HG03064 (cell line): ENCODE measurements around the gene RAB35.
"Not testable (repeated sequence)": the region's sequence is repeated elsewhere in the genome, so short reads cannot be mapped to it uniquely, and the experiment has no call there.

Source experiments
- ATAC-seq: cut with Tn5 transposase; IDR thresholded peaks from one replicate; pipeline ENCODE4 v1.9.1; 2021; ENCODE audit warnings: low read depth; ENCODE audit not compliant: unreplicated experiment

The RAB35 gene

GRCh38 chr12:120064054-120064940 is 52.3 kb downstream of the RAB35 start:
- no peak for ATAC-seq

GRCh38 chr12:120062976-120063579 is 53.5 kb downstream of the RAB35 start:
- ATAC-seq, result no peak

GRCh38 chr12:120061575-120062214 is 54.9 kb downstream of the RAB35 start:
- no peak for ATAC-seq

- ATAC-seq, result no peak
Observed at GRCh38 chr12:120060717-120061116, 55.8 kb downstream of the RAB35 start.

- no peak for ATAC-seq
Observed at GRCh38 chr12:120060196-120060595, 56.4 kb downstream of the RAB35 start.

- no peak for ATAC-seq
Observed at GRCh38 chr12:120056739-120057138, 59.8 kb downstream of the RAB35 start.

GRCh38 chr12:120055231-120056000 is 61.1 kb downstream of the RAB35 start:
- ATAC-seq, result no peak

- no peak for ATAC-seq
Observed at GRCh38 chr12:120054293-120054692, 62.3 kb downstream of the RAB35 start.

GRCh38 chr12:120051535-120051934 is 65.0 kb downstream of the RAB35 start:
- no peak for ATAC-seq

GRCh38 chr12:120049426-120049825 is 67.1 kb downstream of the RAB35 start:
- no peak for ATAC-seq

- ATAC-seq, result no peak
Observed at GRCh38 chr12:120048263-120048662, 68.3 kb downstream of the RAB35 start.

- no peak for ATAC-seq
Observed at GRCh38 chr12:120047072-120047471, 69.5 kb downstream of the RAB35 start.

GRCh38 chr12:120045367-120045766 is 71.2 kb downstream of the RAB35 start:
- not testable (repeated sequence) for ATAC-seq
